Gastroesophageal sphincter (tissue), 3 donors: ENCODE measurements around the gene STEAP4.

Experiments
- POLR2A ChIP-seq, 2 donors: fragments of 450-650 bp; IDR thresholded peaks; one replicate each; pipeline ENCODE4 v1.6.1; 2017; ENCODE audit warnings: antibody characterized with exemption in 2 of 2, mild to moderate bottlenecking in 2 of 2, moderate library complexity in 1 of 2
- TF ChIP-seq, protein P1 (sequence below), 4 experiments: fragments of 200-600 bp in 2 of 4; fragments of 450-650 bp in 2 of 4; sonication (generic) in 1 of 4; IDR thresholded peaks; one replicate each; pipeline ENCODE4 v1.5.1; 2017 to 2019; ENCODE audit warnings: antibody characterized with exemption in 4 of 4, mild to moderate bottlenecking in 2 of 4, moderate library complexity in 2 of 4

DNA sequence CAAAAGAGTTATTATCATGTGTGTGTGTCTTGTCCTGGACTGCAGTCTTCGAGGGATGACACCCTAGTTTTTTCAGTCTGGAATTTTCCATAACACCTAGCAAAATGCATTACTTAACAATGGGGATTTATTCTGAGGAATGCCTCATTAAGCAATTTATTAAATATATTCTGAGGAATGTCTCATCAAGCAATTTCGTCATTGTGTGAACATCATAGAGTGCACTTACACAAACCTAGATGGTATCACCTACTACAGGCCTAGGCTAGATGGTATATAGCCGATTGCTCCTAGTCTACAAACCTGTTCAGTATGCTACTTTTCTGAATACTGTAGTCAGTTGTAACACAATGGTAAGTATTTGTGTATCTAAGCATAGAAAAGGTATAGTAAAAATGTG lies 1.1 kb upstream of the STEAP4 start:
- TF ChIP-seq, protein P1, sequence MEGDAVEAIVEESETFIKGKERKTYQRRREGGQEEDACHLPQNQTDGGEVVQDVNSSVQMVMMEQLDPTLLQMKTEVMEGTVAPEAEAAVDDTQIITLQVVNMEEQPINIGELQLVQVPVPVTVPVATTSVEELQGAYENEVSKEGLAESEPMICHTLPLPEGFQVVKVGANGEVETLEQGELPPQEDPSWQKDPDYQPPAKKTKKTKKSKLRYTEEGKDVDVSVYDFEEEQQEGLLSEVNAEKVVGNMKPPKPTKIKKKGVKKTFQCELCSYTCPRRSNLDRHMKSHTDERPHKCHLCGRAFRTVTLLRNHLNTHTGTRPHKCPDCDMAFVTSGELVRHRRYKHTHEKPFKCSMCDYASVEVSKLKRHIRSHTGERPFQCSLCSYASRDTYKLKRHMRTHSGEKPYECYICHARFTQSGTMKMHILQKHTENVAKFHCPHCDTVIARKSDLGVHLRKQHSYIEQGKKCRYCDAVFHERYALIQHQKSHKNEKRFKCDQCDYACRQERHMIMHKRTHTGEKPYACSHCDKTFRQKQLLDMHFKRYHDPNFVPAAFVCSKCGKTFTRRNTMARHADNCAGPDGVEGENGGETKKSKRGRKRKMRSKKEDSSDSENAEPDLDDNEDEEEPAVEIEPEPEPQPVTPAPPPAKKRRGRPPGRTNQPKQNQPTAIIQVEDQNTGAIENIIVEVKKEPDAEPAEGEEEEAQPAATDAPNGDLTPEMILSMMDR (IDR thresholded peaks at IDR 0.05): no peak
- no peak for TF ChIP-seq POLR2A (IDR thresholded peaks at IDR 0.05)
